Stomach (tissue), 9 donors: ENCODE data around the gene MAGI2. TPM values are rescaled to one million over a fixed set of nuclear protein-coding genes. Genes with fewer than 3 reads are reported as not detected.

ENCODE experiments used
- DNase-seq, 2 donors: peaks; one replicate each; pipeline versions ENCODE4 v3.0.0 to v3.0.0-alpha.2; 2013 to 2019
- H3K27ac ChIP-seq, 5 donors: fragments of 200-600 bp in 4 of 5; sonication (generic) in 4 of 5; one replicate each; pipeline ENCODE4 v1.5.1; 2013 to 2019; ENCODE audit warnings: mild to moderate bottlenecking in 1 of 5, moderate library complexity in 1 of 5
- H3K27me3 ChIP-seq, 3 donors: fragments of 200-600 bp; sonication (generic); one replicate each; pipeline ENCODE4 v1.5.1; 2017 to 2019; ENCODE audit warnings: mixed run types in 1 of 3
- H3K36me3 ChIP-seq, 4 donors: fragments of 200-600 bp; sonication (generic); 1 replicate in 3 of 4; 2 replicates in 1 of 4; pipeline ENCODE4 v1.5.1; 2016 to 2019
- H3K4me1 ChIP-seq, 4 donors: fragments of 200-600 bp; sonication (generic); one replicate each; pipeline ENCODE4 v1.5.1; 2016 to 2019
- H3K4me3 ChIP-seq, 4 donors: fragments of 200-600 bp; sonication (generic) in 3 of 4; one replicate each; pipeline ENCODE4 v1.5.1; 2016 to 2019; ENCODE audit warnings: mild to moderate bottlenecking in 1 of 4
- H3K9me3 ChIP-seq, 4 donors: fragments of 200-600 bp; sonication (generic); one replicate each; pipeline ENCODE4 v1.5.1; 2016 to 2019
- EP300 ChIP-seq: sonication (generic); formaldehyde crosslinking; IDR thresholded peaks from one replicate; pipeline ENCODE4 v1.6.1; 2017; ENCODE audit warnings: antibody characterized with exemption
- POLR2A ChIP-seq, 4 donors: fragments of 450-650 bp; IDR thresholded peaks; one replicate each; pipeline ENCODE4 v1.6.1; 2016; ENCODE audit warnings: antibody characterized with exemption in 4 of 4, control low read depth in 2 of 4, mild to moderate bottlenecking in 1 of 4, moderate library complexity in 1 of 4
- POLR2AphosphoS5 ChIP-seq, 3 donors: sonication (generic); formaldehyde crosslinking; IDR thresholded peaks; one replicate each; pipeline ENCODE4 v1.6.1; 2016; ENCODE audit warnings: antibody characterized with exemption in 3 of 3
- whole genome bisulfite sequencing, 5 donors: extraction: QIAGEN DNeasy Blood & Tissue Kit in 3 of 5; methylation state at CpG; one replicate each; pipeline versions ENCODE4 v1.1.5 to v1.1.7; 2013 to 2018; 5-methylcytosine and 5-hydroxymethylcytosine counted together
- intact Hi-C: fragments of 100-400 bp; cut with DNase I; formaldehyde crosslinking; loops from one replicate; pipeline ENCODE4 v1.15.1; 2023; ENCODE audit warnings: low total_unique reads
- polyA plus RNA-seq, 3 donors: library from polyadenylated mRNA; stranded (reverse); fragments of 200-250 nt; gene quantifications; one replicate each; pipeline ENCODE4 v1.2.3, GENCODE V29; 2013
- total RNA-seq, 5 donors: library from RNA; depleted of rRNA; stranded (reverse); fragments of >200 nt; gene quantifications; one replicate each; pipeline versions ENCODE4 v1.1.0 to v1.2.3, GENCODE V29; 2014 to 2016
- TF ChIP-seq, protein P1 (sequence below), 7 experiments: fragments of 450-650 bp in 4 of 7; fragments of 200-600 bp in 3 of 7; sonication (generic) in 3 of 7; IDR thresholded peaks; one replicate each; pipeline ENCODE4 v1.5.1; 2016 to 2019; ENCODE audit warnings: antibody characterized with exemption in 7 of 7, control low read depth in 2 of 7, mild to moderate bottlenecking in 1 of 7
- donor health status: healthy with polysubstance abuse.
- donor health status: Bipolar disorder and iron deficiency.
- donor health status: healthy.

MAGI2 gene
- total and polyA plus RNA-seq, 8 donors = 0.92 to 53.9 (median 5.8) TPM

GRCh38 chr7:78063758-78064157, 1389.7 kb downstream of the MAGI2 start:
- Histone ChIP-seq H3K4me3 (no peak overlapping the region), H3K36me3 (no peaks in the 10 kb centered on the region), H3K4me1 (no peaks in the 10 kb centered on the region), H3K27ac (no peak overlapping the region), H3K9me3 (no peaks in the 10 kb centered on the region), H3K27me3 (no peaks in the 10 kb centered on the region)
- TF ChIP-seq EP300 (no peak), POLR2AphosphoS5 (IDR thresholded peaks at IDR 0.05) (no peak), POLR2A (IDR thresholded peaks at IDR 0.05) (no peak)
- TF ChIP-seq, protein P1, sequence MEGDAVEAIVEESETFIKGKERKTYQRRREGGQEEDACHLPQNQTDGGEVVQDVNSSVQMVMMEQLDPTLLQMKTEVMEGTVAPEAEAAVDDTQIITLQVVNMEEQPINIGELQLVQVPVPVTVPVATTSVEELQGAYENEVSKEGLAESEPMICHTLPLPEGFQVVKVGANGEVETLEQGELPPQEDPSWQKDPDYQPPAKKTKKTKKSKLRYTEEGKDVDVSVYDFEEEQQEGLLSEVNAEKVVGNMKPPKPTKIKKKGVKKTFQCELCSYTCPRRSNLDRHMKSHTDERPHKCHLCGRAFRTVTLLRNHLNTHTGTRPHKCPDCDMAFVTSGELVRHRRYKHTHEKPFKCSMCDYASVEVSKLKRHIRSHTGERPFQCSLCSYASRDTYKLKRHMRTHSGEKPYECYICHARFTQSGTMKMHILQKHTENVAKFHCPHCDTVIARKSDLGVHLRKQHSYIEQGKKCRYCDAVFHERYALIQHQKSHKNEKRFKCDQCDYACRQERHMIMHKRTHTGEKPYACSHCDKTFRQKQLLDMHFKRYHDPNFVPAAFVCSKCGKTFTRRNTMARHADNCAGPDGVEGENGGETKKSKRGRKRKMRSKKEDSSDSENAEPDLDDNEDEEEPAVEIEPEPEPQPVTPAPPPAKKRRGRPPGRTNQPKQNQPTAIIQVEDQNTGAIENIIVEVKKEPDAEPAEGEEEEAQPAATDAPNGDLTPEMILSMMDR (IDR thresholded peaks at IDR 0.05) = no peak
- intact Hi-C loops = no loop called here
- DNase-seq = no peak

- Histone ChIP-seq H3K27ac (no peak overlapping the region), H3K36me3 (no peaks in the 10 kb centered on the region), H3K4me1 (no peaks in the 10 kb centered on the region), H3K9me3 (no peaks in the 10 kb centered on the region), H3K27me3 (no peaks in the 10 kb centered on the region), H3K4me3 (no peak overlapping the region)
- DNase-seq = peak in 1 of 2 donors; percentile 28
- TF ChIP-seq POLR2A (IDR thresholded peaks at IDR 0.05) (no peak), POLR2AphosphoS5 (IDR thresholded peaks at IDR 0.05) (no peak), EP300 (no peak)
- TF ChIP-seq, protein P1 (IDR thresholded peaks at IDR 0.05) = no peak
- intact Hi-C loops = no loop called here
- 85 to 94% (median 92%) methylated on average over 3 of the region's 3 CpGs for WGBS, 5 donors
Measured at GRCh38 chr7:78062214-78062613, 1391.3 kb downstream of the MAGI2 start.

- Histone ChIP-seq H3K27ac (no peak overlapping the region), H3K4me1 (peaks cover 0 to 4% (median 0%) of the 10 kb centered on the region in 4 donors), H3K4me3 (no peak overlapping the region), H3K36me3 (no peaks in the 10 kb centered on the region), H3K9me3 (no peaks in the 10 kb centered on the region), H3K27me3 (no peaks in the 10 kb centered on the region)
- DNase-seq = no peak
- intact Hi-C loops = no loop called here
- TF ChIP-seq EP300 = no peak
- TF ChIP-seq, protein P1 (IDR thresholded peaks at IDR 0.05) = no peak
- no peak for TF ChIP-seq POLR2A (IDR thresholded peaks at IDR 0.05)
- no peak for TF ChIP-seq POLR2AphosphoS5 (IDR thresholded peaks at IDR 0.05)
Measured at GRCh38 chr7:78057571-78057970, 1395.9 kb downstream of the MAGI2 start.

DNA sequence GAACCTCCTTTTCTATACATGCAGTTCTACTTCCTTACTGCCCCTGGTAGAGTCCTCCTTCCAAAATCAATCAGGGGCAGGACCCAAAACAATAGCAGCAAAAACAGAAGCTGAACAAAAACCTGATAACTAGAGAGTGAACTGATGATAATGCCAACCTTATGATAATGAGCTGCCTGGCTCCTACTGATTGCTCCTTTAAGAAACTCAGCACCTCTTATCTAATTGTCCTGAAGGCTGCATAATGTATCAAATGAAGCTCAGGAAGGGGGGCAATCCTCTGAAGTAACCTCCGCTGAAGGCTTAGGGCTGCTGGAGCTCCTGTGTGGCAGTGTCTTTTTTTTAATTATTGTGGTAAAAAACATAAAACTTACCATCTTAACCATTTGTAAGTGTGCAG, 1397.9 kb downstream of the MAGI2 start:
- TF ChIP-seq EP300 = no peak
- TF ChIP-seq, protein P1 (IDR thresholded peaks at IDR 0.05) = no peak
- no peak for TF ChIP-seq POLR2AphosphoS5 (IDR thresholded peaks at IDR 0.05)
- no peak for TF ChIP-seq POLR2A (IDR thresholded peaks at IDR 0.05)

More for the DNA sequence above, 1397.9 kb downstream of the MAGI2 start:
- intact Hi-C loops = no loop called here
- peaks cover 0 to 4% (median 0%) of the 10 kb centered on the region in 4 donors for H3K4me1 ChIP-seq
- H3K9me3 ChIP-seq = no peaks in the 10 kb centered on the region
- 50 to 78% (median 55%) methylated on average over 1 of the region's 1 CpG for WGBS, 5 donors
- H3K27me3 ChIP-seq = no peaks in the 10 kb centered on the region
- no peak overlapping the region for H3K4me3 ChIP-seq
- H3K27ac ChIP-seq = no peak overlapping the region
- no peaks in the 10 kb centered on the region for H3K36me3 ChIP-seq
- no peak for DNase-seq
